Keratinocyte (primary cell): ENCODE measurements around the gene ZNF526. TPM values are rescaled to one million over a fixed set of nuclear protein-coding genes. Genes with fewer than 3 reads are reported as not detected.

Source experiments
- DNase-seq: peaks from one replicate; pipeline ENCODE4 v3.0.0-alpha.2; 2011; ENCODE audit warnings: low read depth, missing footprints, low spot score
- FAIRE-seq: peaks from 2 replicates; lab custom pipeline; 2011; peaks lifted over from hg19 to GRCh38; lab: Jason Lieb, UNC
- H2AFZ ChIP-seq: 2 replicates; pipeline ENCODE4 v1.6.0; 2012; ENCODE audit warnings: low read length, control low read depth, inconsistent platforms; ENCODE audit not compliant: control insufficient read depth
- H3K27ac ChIP-seq: 2 replicates; pipeline ENCODE4 v1.5.1; 2011; ENCODE audit warnings: low read length; ENCODE audit not compliant: control insufficient read depth, insufficient read depth
- H3K27me3 ChIP-seq: 3 replicates; pipeline ENCODE4 v1.6.0; 2011; ENCODE audit warnings: low read length; ENCODE audit not compliant: control insufficient read depth, insufficient read depth; ENCODE audit errors: extremely low read depth
- H3K36me3 ChIP-seq, 2 experiments: 2 replicates in 1 of 2; 3 replicates in 1 of 2; pipeline ENCODE4 v1.5.1; 2011; ENCODE audit warnings: low read length in 2 of 2, mild to moderate bottlenecking in 1 of 2; ENCODE audit not compliant: control insufficient read depth in 2 of 2, insufficient read depth in 2 of 2; ENCODE audit errors: extremely low read depth in 1 of 2
- H3K4me1 ChIP-seq: 3 replicates; pipeline ENCODE4 v1.5.1; 2011; ENCODE audit warnings: low read length; ENCODE audit not compliant: control insufficient read depth, insufficient read depth; ENCODE audit errors: extremely low read depth
- H3K4me2 ChIP-seq: 3 replicates; pipeline ENCODE4 v1.6.0; 2011; ENCODE audit warnings: low read depth, low read length; ENCODE audit not compliant: control insufficient read depth, insufficient read depth; ENCODE audit errors: extremely low read depth
- H3K4me3 ChIP-seq, 3 experiments: fragments of 200-600 bp in 1 of 3; sonication (generic) in 1 of 3; 2 replicates in 2 of 3; 3 replicates in 1 of 3; pipeline ENCODE4 v1.5.1; 2011 to 2016; ENCODE audit warnings: low read length in 3 of 3, mild to moderate bottlenecking in 3 of 3, control low read depth in 2 of 3, inconsistent platforms in 1 of 3, low read depth in 1 of 3, mixed read lengths in 1 of 3, mixed run types in 1 of 3, moderate library complexity in 1 of 3; ENCODE audit not compliant: control insufficient read depth in 2 of 3, insufficient read depth in 2 of 3; ENCODE audit errors: extremely low read depth in 1 of 3
- H3K79me2 ChIP-seq: 2 replicates; pipeline ENCODE4 v1.6.0; 2012; ENCODE audit warnings: low read length; ENCODE audit not compliant: control insufficient read depth, insufficient read depth
- H3K9ac ChIP-seq: 3 replicates; pipeline ENCODE4 v1.6.0; 2011; ENCODE audit warnings: low read length; ENCODE audit not compliant: control insufficient read depth, insufficient read depth; ENCODE audit errors: extremely low read depth
- H3K9me1 ChIP-seq: 3 replicates; pipeline ENCODE4 v1.6.0; 2011; ENCODE audit warnings: low read length; ENCODE audit not compliant: control insufficient read depth, insufficient read depth; ENCODE audit errors: extremely low read depth
- H3K9me3 ChIP-seq: 2 replicates; pipeline ENCODE4 v1.5.1; 2012; ENCODE audit warnings: low read depth, low read length; ENCODE audit not compliant: control insufficient read depth
- H4K20me1 ChIP-seq: 3 replicates; pipeline ENCODE4 v1.6.0; 2011; ENCODE audit warnings: low read length; ENCODE audit not compliant: control insufficient read depth, insufficient read depth; ENCODE audit errors: extremely low read depth
- CTCF ChIP-seq, 3 experiments: IDR thresholded peaks in 1 of 3; conservative IDR thresholded peaks in 1 of 3; optimal IDR thresholded peaks in 1 of 3; 2 replicates in 2 of 3; 3 replicates in 1 of 3; pipeline versions ENCODE3 to v1.5.1; 2011; ENCODE audit warnings: low read length in 3 of 3, mild to moderate bottlenecking in 3 of 3, moderate library complexity in 2 of 3, control low read depth in 1 of 3, inconsistent platforms in 1 of 3; ENCODE audit not compliant: insufficient read depth in 2 of 3; ENCODE audit errors: extremely low read depth in 1 of 3
- EZH2 ChIP-seq: IDR thresholded peaks from one replicate; pipeline ENCODE4 v1.6.1; 2012; ENCODE audit warnings: inconsistent platforms, mild to moderate bottlenecking, low read length, moderate library complexity
- dilution Hi-C: fragments of 300-500 bp; cut with MboI; formaldehyde crosslinking; loops from one replicate; pipeline ENCODE4 v1.7.0; 2020; ENCODE audit warnings: low sequenced_read_pairs; ENCODE audit not compliant: extremely low pct_ligation_motif_present
- polyA plus RNA-seq, 5 experiments: library from polyadenylated mRNA; depleted of rRNA in 3 of 5; stranded (reverse) in 3 of 5; stranded (forward) in 1 of 5; unstranded in 1 of 5; fragments of >200 nt; gene quantifications; 1 replicate in 1 of 5; 2 replicates in 3 of 5; 3 replicates in 1 of 5; pipeline versions ENCODE4 v1.2.1 to v1.2.3, GENCODE V29; 2011 to 2012; ENCODE audit warnings: missing spikeins in 2 of 5, low read depth in 1 of 5, low replicate concordance in 1 of 5

The ZNF526 gene
- polyA plus RNA-seq, 1 donor (not counting 4 experiments of a cell fraction or from before 2014, with no cell fraction given), result 5.4 TPM

- DNase-seq, result no peak
- no peak overlapping the region for H3K9ac ChIP-seq
- TF ChIP-seq CTCF (optimal IDR thresholded peaks at IDR 0.05 in 1 of 3, IDR thresholded peaks at IDR 0.05 in 1 of 3, conservative IDR thresholded peaks at IDR 0.05 in 1 of 3; ENCODE audit: extremely low read depth in 1 of 3, insufficient read depth in 2 of 3, low read length in 3 of 3) (no peak), EZH2 (no peak)
- peaks cover 31% of the 10 kb centered on the region for H3K79me2 ChIP-seq
- no peak overlapping the region for H3K27ac ChIP-seq
- dilution Hi-C loops, result no loop called here
- H3K36me3 ChIP-seq, result peaks cover 47 to 51% of the 10 kb centered on the region in 2 experiments
- no peak overlapping the region for H2AFZ ChIP-seq
- FAIRE-seq, result no peak
- no peaks in the 10 kb centered on the region for H3K9me1 ChIP-seq
- peaks cover 5% of the 10 kb centered on the region for H4K20me1 ChIP-seq
- H3K27me3 ChIP-seq, result no peaks in the 10 kb centered on the region
- H3K4me2 ChIP-seq, result no peak overlapping the region
- H3K4me1 ChIP-seq, result no peaks in the 10 kb centered on the region
- no peak overlapping the region for H3K4me3 ChIP-seq
- H3K9me3 ChIP-seq, result no peaks in the 10 kb centered on the region
Observed at GRCh38 chr19:42234364-42234763, 14.3 kb downstream of the ZNF526 start.

GRCh38 chr19:42235181-42235580, 15.1 kb downstream of the ZNF526 start:
- peaks cover 45 to 54% of the 10 kb centered on the region in 2 experiments for H3K36me3 ChIP-seq
- H3K27me3 ChIP-seq, result no peaks in the 10 kb centered on the region
- H3K4me2 ChIP-seq, result no peak overlapping the region
- no peak for FAIRE-seq
- H3K4me3 ChIP-seq, result no peak overlapping the region
- H3K79me2 ChIP-seq, result peaks cover 31% of the 10 kb centered on the region
- no peak for TF ChIP-seq CTCF (optimal IDR thresholded peaks at IDR 0.05 in 1 of 3, IDR thresholded peaks at IDR 0.05 in 1 of 3, conservative IDR thresholded peaks at IDR 0.05 in 1 of 3; ENCODE audit: extremely low read depth in 1 of 3, insufficient read depth in 2 of 3, low read length in 3 of 3)
- no peak for TF ChIP-seq EZH2
- H2AFZ ChIP-seq, result no peak overlapping the region
- no peaks in the 10 kb centered on the region for H4K20me1 ChIP-seq
- H3K9me3 ChIP-seq, result no peaks in the 10 kb centered on the region
- H3K4me1 ChIP-seq, result no peaks in the 10 kb centered on the region
- no peak overlapping the region for H3K27ac ChIP-seq
- dilution Hi-C loops, result no loop called here
- no peak for DNase-seq
- H3K9ac ChIP-seq, result no peak overlapping the region
- no peaks in the 10 kb centered on the region for H3K9me1 ChIP-seq
